Fibroblast of the aortic adventitia (primary cell): ENCODE results near the gene CACNG8. TPM values are rescaled to one million over a fixed set of nuclear protein-coding genes. Genes with fewer than 3 reads are reported as not detected.
A peak's percentile ranks its signal among the peaks of the same experiment; 100 is the strongest.

ENCODE experiments used
- DNase-seq: peaks from one replicate; pipeline ENCODE4 v3.0.0-alpha.2; 2010; ENCODE audit warnings: low read depth
- H3K4me3 ChIP-seq: 2 replicates; pipeline ENCODE4 v1.5.1; 2011; ENCODE audit warnings: low read depth, mild to moderate bottlenecking, control low read depth, low read length, moderate library complexity
- total RNA-seq: library from RNA; depleted of rRNA; stranded (reverse); fragments of >200 nt; gene quantifications from 2 replicates; pipeline ENCODE4 v1.2.3, GENCODE V29; 2012; ENCODE audit warnings: low replicate concordance
- TF ChIP-seq, protein P1 (sequence below): IDR thresholded peaks from 2 replicates; pipeline ENCODE4 v1.5.1; 2011; ENCODE audit warnings: mild to moderate bottlenecking, low read length, control low read depth, inconsistent platforms; ENCODE audit not compliant: insufficient read depth

The CACNG8 gene
- total RNA-seq: 0.41 and 0.45 TPM in 2 replicates

DNA sequence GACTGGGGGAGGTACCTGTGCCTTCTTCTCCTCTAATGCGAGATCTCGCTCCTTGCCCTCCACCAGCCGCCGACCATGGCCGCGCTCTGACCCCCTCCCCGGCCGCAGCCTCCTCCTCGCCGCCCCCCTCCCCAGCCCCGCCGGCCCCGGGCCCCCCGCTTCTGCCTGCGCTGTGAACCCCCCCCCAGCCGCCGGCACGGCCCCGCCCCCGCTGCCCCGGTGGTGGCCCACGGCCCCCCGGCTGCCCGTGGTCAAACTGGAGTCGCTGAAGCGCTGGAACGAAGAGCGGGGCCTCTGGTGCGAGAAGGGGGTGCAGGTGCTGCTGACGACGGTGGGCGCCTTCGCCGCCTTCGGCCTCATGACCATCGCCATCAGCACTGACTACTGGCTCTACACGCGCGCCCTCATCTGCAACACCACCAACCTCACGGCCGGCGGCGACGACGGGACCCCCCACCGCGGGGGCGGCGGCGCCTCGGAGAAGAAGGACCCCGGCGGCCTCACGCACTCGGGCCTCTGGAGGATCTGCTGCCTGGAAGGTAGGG lies at the start of gene CACNG8:
CACNG8 (plus strand) TSS at position 51 of the 545 bp plus-strand sequence.
- H3K4me3 ChIP-seq: peak within 1 kb of the TSS; percentile 82
- DNase-seq: no peak
- TF ChIP-seq, protein P1, sequence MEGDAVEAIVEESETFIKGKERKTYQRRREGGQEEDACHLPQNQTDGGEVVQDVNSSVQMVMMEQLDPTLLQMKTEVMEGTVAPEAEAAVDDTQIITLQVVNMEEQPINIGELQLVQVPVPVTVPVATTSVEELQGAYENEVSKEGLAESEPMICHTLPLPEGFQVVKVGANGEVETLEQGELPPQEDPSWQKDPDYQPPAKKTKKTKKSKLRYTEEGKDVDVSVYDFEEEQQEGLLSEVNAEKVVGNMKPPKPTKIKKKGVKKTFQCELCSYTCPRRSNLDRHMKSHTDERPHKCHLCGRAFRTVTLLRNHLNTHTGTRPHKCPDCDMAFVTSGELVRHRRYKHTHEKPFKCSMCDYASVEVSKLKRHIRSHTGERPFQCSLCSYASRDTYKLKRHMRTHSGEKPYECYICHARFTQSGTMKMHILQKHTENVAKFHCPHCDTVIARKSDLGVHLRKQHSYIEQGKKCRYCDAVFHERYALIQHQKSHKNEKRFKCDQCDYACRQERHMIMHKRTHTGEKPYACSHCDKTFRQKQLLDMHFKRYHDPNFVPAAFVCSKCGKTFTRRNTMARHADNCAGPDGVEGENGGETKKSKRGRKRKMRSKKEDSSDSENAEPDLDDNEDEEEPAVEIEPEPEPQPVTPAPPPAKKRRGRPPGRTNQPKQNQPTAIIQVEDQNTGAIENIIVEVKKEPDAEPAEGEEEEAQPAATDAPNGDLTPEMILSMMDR: no peak

DNA sequence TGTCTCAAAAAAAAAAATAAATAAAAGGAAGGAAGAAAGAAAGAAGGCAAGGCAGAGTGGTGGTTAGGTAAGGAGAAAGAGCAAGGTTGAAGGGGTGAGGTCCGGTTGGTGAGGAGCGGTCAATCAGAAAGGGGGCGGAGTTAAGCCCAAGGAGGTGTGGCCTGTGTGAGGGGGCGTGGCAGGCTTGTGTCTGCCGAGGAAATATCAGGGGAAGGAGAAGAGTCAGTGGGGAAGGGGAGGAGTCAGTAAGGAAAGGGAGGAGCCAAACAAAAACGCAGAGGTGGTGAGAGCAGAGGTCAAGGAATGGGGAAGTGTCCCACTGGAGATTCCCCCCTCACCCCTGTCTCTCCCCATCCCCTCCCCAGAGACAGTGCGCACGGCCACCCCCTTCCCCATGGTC lies 47.7 kb upstream of the CACNG8 start:
- TF ChIP-seq, protein P1: no peak
- no peak for DNase-seq
- no peak overlapping the region for H3K4me3 ChIP-seq

DNA sequence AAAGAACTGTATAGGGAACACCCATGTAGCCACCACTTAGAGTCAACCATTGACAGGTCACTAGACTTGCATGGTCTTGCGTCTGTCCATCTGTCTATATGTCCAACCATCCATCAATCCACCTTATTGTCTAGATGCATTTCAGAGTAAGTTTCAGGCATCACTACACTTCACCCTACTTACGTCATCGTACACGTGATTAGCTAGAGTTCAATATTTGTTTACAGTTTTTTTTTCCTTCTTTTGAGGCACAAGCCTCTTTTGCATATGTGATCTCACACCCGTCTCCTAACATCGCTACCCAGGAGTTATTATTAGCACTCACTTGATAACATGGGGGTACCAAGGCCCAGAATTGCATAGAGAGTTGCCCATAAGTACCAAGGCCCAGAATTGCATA lies 46.7 kb upstream of the CACNG8 start:
- H3K4me3 ChIP-seq: no peak overlapping the region
- no peak for DNase-seq
- TF ChIP-seq, protein P1: no peak

DNA sequence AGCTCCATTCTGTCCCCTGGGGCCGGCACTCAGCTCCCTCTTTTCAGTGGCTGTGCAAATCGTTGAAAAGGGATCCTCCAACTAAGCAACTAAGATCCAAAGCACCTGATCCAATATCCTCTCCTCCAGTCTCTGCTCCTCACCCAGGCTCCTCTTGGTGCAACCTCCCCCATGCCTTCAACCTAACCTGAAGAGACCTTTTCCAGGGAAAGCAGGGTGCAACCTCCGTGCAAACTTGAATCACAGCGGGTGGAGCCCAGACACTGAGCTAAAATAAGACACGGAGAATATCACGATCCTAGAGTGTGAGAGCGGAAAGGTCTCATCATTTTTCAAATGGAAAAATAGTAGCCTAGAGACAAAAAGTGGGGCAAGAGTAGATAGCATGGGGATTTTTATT lies 45.4 kb upstream of the CACNG8 start:
- TF ChIP-seq, protein P1: no peak
- no peak for DNase-seq
- no peak overlapping the region for H3K4me3 ChIP-seq

DNA sequence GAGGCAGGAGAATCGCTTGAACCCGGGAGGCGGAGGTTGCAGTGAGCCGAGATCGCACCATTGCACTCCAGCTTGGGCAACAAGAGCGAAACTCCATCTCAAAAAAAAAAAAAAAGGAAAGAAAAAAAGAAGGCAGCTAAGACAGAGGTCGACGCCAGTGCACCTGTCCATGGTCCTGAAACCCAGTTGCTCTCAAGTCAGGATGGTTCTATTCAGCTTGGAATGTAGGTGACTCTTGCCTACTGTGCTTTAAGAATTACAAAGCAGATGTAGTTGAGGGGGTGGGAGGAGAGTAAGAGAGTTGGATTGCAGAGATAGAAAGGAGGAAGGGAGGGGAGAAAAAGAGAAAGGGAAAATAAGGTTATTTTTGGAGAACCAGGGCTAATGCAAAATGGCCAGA lies 35.0 kb upstream of the CACNG8 start:
- TF ChIP-seq, protein P1: no peak
- peak; percentile 77 for DNase-seq
- no peak overlapping the region for H3K4me3 ChIP-seq

DNA sequence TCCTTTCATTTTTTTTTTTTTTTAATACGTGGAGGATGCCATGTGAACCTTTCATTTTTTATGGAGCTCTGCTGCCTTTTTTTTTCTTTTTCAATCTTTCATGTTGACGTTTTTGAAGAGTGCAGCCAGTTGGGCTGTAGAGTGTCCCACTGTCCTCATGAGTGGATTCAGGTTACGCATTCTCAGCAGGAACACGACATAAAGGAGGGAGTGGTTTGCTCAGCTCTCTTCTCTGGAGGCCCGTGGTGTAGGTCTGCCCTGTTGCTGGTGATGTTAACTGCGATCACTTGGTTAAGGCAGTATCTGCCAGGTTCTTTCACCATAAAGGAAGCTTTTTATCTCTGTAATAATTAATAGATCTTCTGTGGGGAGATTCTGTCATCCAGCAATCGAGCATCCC lies 26.7 kb upstream of the CACNG8 start:
- no peak overlapping the region for H3K4me3 ChIP-seq
- DNase-seq: no peak
- TF ChIP-seq, protein P1: no peak
